ENCODE results near the gene CIB1. TPM values are rescaled to one million over a fixed set of nuclear protein-coding genes. Genes with fewer than 3 reads are reported as not detected.

Gene CIB1
- total and polyA plus RNA-seq, 12 donors = 70.5 to 144 (median 79.7) TPM

Other genes starting within 250 kb of the CIB1 start
- gene ZNF710, start 232.6 kb downstream of the CIB1 start, total RNA-seq = 10 to 100 TPM in 1 of 10 donors, 1 to 10 TPM in 9; 2.8 to 19.8 (median 3.9) TPM
- gene ZNF710, start 232.6 kb downstream of the CIB1 start, polyA plus RNA-seq = 10 to 100 TPM in 1 of 2 donors, 1 to 10 TPM in 1; 3.3 to 11.0 TPM
- gene IDH2, start 131.5 kb downstream of the CIB1 start, total RNA-seq = 1,000 to 10,000 TPM in 4 of 10 donors, 100 to 1,000 TPM in 6; 731 to 1,135 (median 971) TPM
- 100 to 1,000 TPM; 279 to 401 TPM for gene IDH2, start 131.5 kb downstream of the CIB1 start, polyA plus RNA-seq
- 10 to 100 TPM in 9 of 10 donors, 1 to 10 TPM in 1; 9.9 to 76.7 (median 15.1) TPM for gene SEMA4B, start 32.6 kb downstream of the CIB1 start, total RNA-seq
- gene SEMA4B, start 32.6 kb downstream of the CIB1 start, polyA plus RNA-seq = 10 to 100 TPM; 24.7 to 27.0 TPM
- gene GDPGP1, start 268 bp upstream of the CIB1 start, total RNA-seq = 10 to 100 TPM; 11.4 to 16.3 (median 13.0) TPM
- gene GDPGP1, start 268 bp upstream of the CIB1 start, polyA plus RNA-seq = 1 to 10 TPM; 3.0 to 4.9 TPM
- under 1 TPM in 6 of 10 donors, not detected in 4; 0.19 to 0.78 (median 0.24) TPM for gene TTLL13, start 15.6 kb upstream of the CIB1 start, total RNA-seq
- gene TTLL13, start 15.6 kb upstream of the CIB1 start, polyA plus RNA-seq = under 1 TPM; 0.09 to 0.44 TPM
- 100 to 1,000 TPM; 109 to 139 (median 119) TPM for gene NGRN, start 31.7 kb upstream of the CIB1 start, total RNA-seq
- gene NGRN, start 31.7 kb upstream of the CIB1 start, polyA plus RNA-seq = 100 to 1,000 TPM in 1 of 2 donors, 10 to 100 TPM in 1; 56.5 to 119 TPM
- gene ZNF774, start 118.3 kb upstream of the CIB1 start, total RNA-seq = 10 to 100 TPM in 2 of 10 donors, 1 to 10 TPM in 8; 2.2 to 19.6 (median 7.0) TPM
- gene ZNF774, start 118.3 kb upstream of the CIB1 start, polyA plus RNA-seq = 1 to 10 TPM; 2.8 to 4.2 TPM
- 10 to 100 TPM; 28.6 to 81.7 (median 35.0) TPM for gene IQGAP1, start 154.3 kb upstream of the CIB1 start, total RNA-seq
- gene IQGAP1, start 154.3 kb upstream of the CIB1 start, polyA plus RNA-seq = 10 to 100 TPM; 29.5 to 41.7 TPM